ENCODE measurements around the gene MARVELD1. TPM values are rescaled to one million over a fixed set of nuclear protein-coding genes. Genes with fewer than 3 reads are reported as not detected.

Gene MARVELD1
- total RNA-seq, result 1 to 10 TPM; 2.7 to 3.2 TPM

GRCh38 chr10:97713339-97713825 lies at the start of gene MARVELD1:
TSS of gene MARVELD1 (plus strand) at chr10:97713730. CDS start at chr10:97713877, 147 bp downstream.

GRCh38 chr10:97686962-97687784 lies 26.4 kb upstream of the MARVELD1 start, which contains the start of gene AVPI1:
TSS of gene AVPI1 (minus strand) at chr10:97687241. CDS start at chr10:97679905, 7,336 bp downstream.

GRCh38 chr10:97736902-97737769 lies 23.6 kb downstream of the MARVELD1 start, which contains the start of gene ZFYVE27:
TSS of gene ZFYVE27 (plus strand) at chr10:97737128. CDS start at chr10:97738478, 1,350 bp downstream.

Other genes with a start within 250 kb of the MARVELD1 start
- gene MMS19, start 215.3 kb upstream of the MARVELD1 start, total RNA-seq, result 10 to 100 TPM; 72.8 to 74.3 TPM
- gene UBTD1, start 214.8 kb upstream of the MARVELD1 start, total RNA-seq, result 1 to 10 TPM; 1.1 to 1.4 TPM
- not detected for gene ANKRD2, start 141.0 kb upstream of the MARVELD1 start, total RNA-seq
- not detected for gene HOGA1, start 129.3 kb upstream of the MARVELD1 start, total RNA-seq
- gene C10orf62, start 124.0 kb upstream of the MARVELD1 start, total RNA-seq, result not detected
- 1 to 10 TPM; 1.3 to 1.5 TPM for gene MORN4, start 80.2 kb upstream of the MARVELD1 start, total RNA-seq
- 1 to 10 TPM; 8.9 to 9.4 TPM for gene PI4K2A, start 73.1 kb upstream of the MARVELD1 start, total RNA-seq
- gene AVPI1, start 26.5 kb upstream of the MARVELD1 start, total RNA-seq, result under 1 TPM; 0.68 to 0.99 TPM
- 10 to 100 TPM; 25.0 to 26.0 TPM for gene ZFYVE27, start 23.4 kb downstream of the MARVELD1 start, total RNA-seq
- gene SFRP5, start 58.3 kb downstream of the MARVELD1 start, total RNA-seq, result not detected
- 10 to 100 TPM; 13.9 to 15.0 TPM for gene GOLGA7B, start 136.1 kb downstream of the MARVELD1 start, total RNA-seq